Stimulated activated CD8-positive, alpha-beta memory T cell treated with anti-CD3 and anti-CD28 coated beads, Interleukin-4, amount 100 ng/mL, for 4 hours (primary cell): ENCODE results near the gene PPP1R15A.
"Not testable (repeated sequence)": the region's sequence is repeated elsewhere in the genome, so short reads cannot be mapped to it uniquely, and the experiment has no call there.

Experiments
- DNase-seq, 2 donors: peaks; one replicate each; pipeline ENCODE4 v3.0.0-alpha.2; 2020; ENCODE audit warnings: low read depth in 2 of 2, low spot score in 1 of 2

PPP1R15A gene

GRCh38 chr19:48914181-48914580, 42.0 kb downstream of the PPP1R15A start:
- DNase-seq = no peak

- DNase-seq = no peak
These were observed 43.5 kb downstream of the PPP1R15A start for GRCh38 chr19:48915757-48916156.

- no peak for DNase-seq
These were observed 45.9 kb downstream of the PPP1R15A start for GRCh38 chr19:48918071-48918470.

GRCh38 chr19:48918801-48919247, 46.6 kb downstream of the PPP1R15A start:
- DNase-seq = no peak

- not testable (repeated sequence) for DNase-seq
These were observed 47.0 kb downstream of the PPP1R15A start for GRCh38 chr19:48919271-48919670.

GRCh38 chr19:48920949-48921348, 48.7 kb downstream of the PPP1R15A start:
- DNase-seq = no peak

- no peak for DNase-seq
These were observed 49.7 kb downstream of the PPP1R15A start for GRCh38 chr19:48921721-48922500.

- no peak for DNase-seq
These were observed 50.6 kb downstream of the PPP1R15A start for GRCh38 chr19:48922548-48923490.

GRCh38 chr19:48925240-48925843, 53.1 kb downstream of the PPP1R15A start:
- no peak for DNase-seq
